NCI-H1092 (cell line): Measurements from ENCODE around the gene TULP1.
"Not testable (repeated sequence)": the region's sequence is repeated elsewhere in the genome, so short reads cannot be mapped to it uniquely, and the experiment has no call there.

ENCODE experiments used
- DNase-seq: peaks from one replicate; lab custom pipeline; 2025; lab: John Stamatoyannopoulos, UW

The TULP1 gene

GRCh38 chr6:35521235-35521634, 8.5 kb upstream of the TULP1 start:
- no peak for DNase-seq

GRCh38 chr6:35519313-35520015, 6.8 kb upstream of the TULP1 start:
- DNase-seq, result no peak

GRCh38 chr6:35518566-35519312, 6.0 kb upstream of the TULP1 start:
- no peak for DNase-seq

- DNase-seq, result not testable (repeated sequence)
Measured at GRCh38 chr6:35517978-35518377, 5.3 kb upstream of the TULP1 start.

GRCh38 chr6:35516712-35517111, 4.0 kb upstream of the TULP1 start:
- DNase-seq, result no peak

- DNase-seq, result not testable (repeated sequence)
Measured at GRCh38 chr6:35515939-35516338, 3.2 kb upstream of the TULP1 start.

GRCh38 chr6:35514587-35514986, 1.9 kb upstream of the TULP1 start:
- no peak for DNase-seq

- no peak for DNase-seq
Measured at GRCh38 chr6:35512006-35512405, 690 bp downstream of the TULP1 start.

- DNase-seq, result no peak
Measured at GRCh38 chr6:35511562-35511941, 1.1 kb downstream of the TULP1 start.

- DNase-seq, result no peak
Measured at GRCh38 chr6:35510916-35511561, 1.7 kb downstream of the TULP1 start.

- DNase-seq, result no peak
Measured at GRCh38 chr6:35508542-35508941, 4.2 kb downstream of the TULP1 start.

GRCh38 chr6:35508027-35508426, 4.7 kb downstream of the TULP1 start:
- DNase-seq, result no peak

- DNase-seq, result no peak
Measured at GRCh38 chr6:35507221-35507620, 5.5 kb downstream of the TULP1 start.

- DNase-seq, result no peak
Measured at GRCh38 chr6:35506536-35506935, 6.2 kb downstream of the TULP1 start.

GRCh38 chr6:35505999-35506412, 6.7 kb downstream of the TULP1 start:
- no peak for DNase-seq

GRCh38 chr6:35503534-35503933, 9.2 kb downstream of the TULP1 start:
- DNase-seq, result no peak

GRCh38 chr6:35501784-35502183, 10.9 kb downstream of the TULP1 start:
- DNase-seq, result no peak

GRCh38 chr6:35500782-35501181, 11.9 kb downstream of the TULP1 start:
- no peak for DNase-seq

- no peak for DNase-seq
Measured at GRCh38 chr6:35499372-35499771, 13.3 kb downstream of the TULP1 start.

- DNase-seq, result no peak
Measured at GRCh38 chr6:35498422-35499067, 14.2 kb downstream of the TULP1 start.

GRCh38 chr6:35497571-35498421, 14.9 kb downstream of the TULP1 start:
- DNase-seq, result no peak
